Progenitor cell of endocrine pancreas (in vitro differentiated cells): Measurements from ENCODE around the gene RCAN1. TPM values are rescaled to one million over a fixed set of nuclear protein-coding genes. Genes with fewer than 3 reads are reported as not detected.

ENCODE experiments used
- DNase-seq: peaks from one replicate; pipeline ENCODE4 v3.0.0; 2021; ENCODE audit warnings: low spot score; ENCODE audit not compliant: unreplicated experiment
- H3K27ac Mint-ChIP-seq: 2 replicates; pipeline ENCODE4 v1.8.0; 2021; ENCODE audit warnings: mild to moderate bottlenecking, moderate library complexity, mixed read lengths
- H3K27me3 Mint-ChIP-seq: 2 replicates; pipeline ENCODE4 v1.8.0; 2021; ENCODE audit warnings: mixed read lengths
- H3K36me3 Mint-ChIP-seq: 2 replicates; pipeline ENCODE4 v1.8.0; 2022; ENCODE audit warnings: mixed read lengths; ENCODE audit not compliant: insufficient read depth
- H3K4me1 Mint-ChIP-seq: 2 replicates; pipeline ENCODE4 v1.8.0; 2021; ENCODE audit warnings: low read depth, mixed read lengths
- H3K4me3 Mint-ChIP-seq: 2 replicates; pipeline ENCODE4 v1.8.0; 2021; ENCODE audit warnings: low read depth, mild to moderate bottlenecking, moderate library complexity, mixed read lengths
- H3K9me3 Mint-ChIP-seq: 2 replicates; pipeline ENCODE4 v1.8.0; 2021; ENCODE audit warnings: low read depth, mixed read lengths
- total RNA-seq: library from RNA; stranded (reverse); gene quantifications from 2 replicates; pipeline ENCODE4 v1.2.1, GENCODE V29; 2021
- TF ChIP-seq, protein P1 (sequence below): fragments of 200-600 bp; sonication (generic); IDR thresholded peaks from one replicate; pipeline ENCODE4 v1.5.0; 2021; ENCODE audit warnings: antibody characterized with exemption, mild to moderate bottlenecking; ENCODE audit not compliant: unreplicated experiment

RCAN1 gene
- total RNA-seq, 1 donor from 2014 or later = 11.6 TPM

DNA sequence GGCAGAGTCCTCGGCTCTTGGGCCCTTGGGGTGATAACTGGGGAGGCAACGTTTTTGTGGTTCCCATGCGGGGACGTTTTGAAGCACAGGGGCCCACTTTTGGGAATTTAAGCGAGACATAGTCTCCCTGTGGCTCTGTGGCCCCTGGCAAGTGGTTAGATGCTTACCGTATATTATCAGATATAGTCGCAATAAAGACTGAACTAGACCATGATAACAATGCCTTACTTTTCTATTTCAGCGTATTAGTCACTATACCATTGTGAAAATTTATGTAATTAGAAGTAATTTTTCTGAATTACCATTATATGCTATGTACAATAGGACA, 538 bp upstream of the RCAN1 start:
- TF ChIP-seq, protein P1, sequence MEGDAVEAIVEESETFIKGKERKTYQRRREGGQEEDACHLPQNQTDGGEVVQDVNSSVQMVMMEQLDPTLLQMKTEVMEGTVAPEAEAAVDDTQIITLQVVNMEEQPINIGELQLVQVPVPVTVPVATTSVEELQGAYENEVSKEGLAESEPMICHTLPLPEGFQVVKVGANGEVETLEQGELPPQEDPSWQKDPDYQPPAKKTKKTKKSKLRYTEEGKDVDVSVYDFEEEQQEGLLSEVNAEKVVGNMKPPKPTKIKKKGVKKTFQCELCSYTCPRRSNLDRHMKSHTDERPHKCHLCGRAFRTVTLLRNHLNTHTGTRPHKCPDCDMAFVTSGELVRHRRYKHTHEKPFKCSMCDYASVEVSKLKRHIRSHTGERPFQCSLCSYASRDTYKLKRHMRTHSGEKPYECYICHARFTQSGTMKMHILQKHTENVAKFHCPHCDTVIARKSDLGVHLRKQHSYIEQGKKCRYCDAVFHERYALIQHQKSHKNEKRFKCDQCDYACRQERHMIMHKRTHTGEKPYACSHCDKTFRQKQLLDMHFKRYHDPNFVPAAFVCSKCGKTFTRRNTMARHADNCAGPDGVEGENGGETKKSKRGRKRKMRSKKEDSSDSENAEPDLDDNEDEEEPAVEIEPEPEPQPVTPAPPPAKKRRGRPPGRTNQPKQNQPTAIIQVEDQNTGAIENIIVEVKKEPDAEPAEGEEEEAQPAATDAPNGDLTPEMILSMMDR = no peak
- DNase-seq = no peak
- no peaks in the 10 kb centered on the region for H3K36me3 Mint-ChIP-seq
- H3K4me1 Mint-ChIP-seq = peaks cover 10% of the 10 kb centered on the region
- H3K27ac Mint-ChIP-seq = peak overlapping the region; percentile 71
- H3K27me3 Mint-ChIP-seq = peaks cover 38% of the 10 kb centered on the region
- no peaks in the 10 kb centered on the region for H3K9me3 Mint-ChIP-seq
- H3K4me3 Mint-ChIP-seq = peak overlapping the region; percentile 75

DNA sequence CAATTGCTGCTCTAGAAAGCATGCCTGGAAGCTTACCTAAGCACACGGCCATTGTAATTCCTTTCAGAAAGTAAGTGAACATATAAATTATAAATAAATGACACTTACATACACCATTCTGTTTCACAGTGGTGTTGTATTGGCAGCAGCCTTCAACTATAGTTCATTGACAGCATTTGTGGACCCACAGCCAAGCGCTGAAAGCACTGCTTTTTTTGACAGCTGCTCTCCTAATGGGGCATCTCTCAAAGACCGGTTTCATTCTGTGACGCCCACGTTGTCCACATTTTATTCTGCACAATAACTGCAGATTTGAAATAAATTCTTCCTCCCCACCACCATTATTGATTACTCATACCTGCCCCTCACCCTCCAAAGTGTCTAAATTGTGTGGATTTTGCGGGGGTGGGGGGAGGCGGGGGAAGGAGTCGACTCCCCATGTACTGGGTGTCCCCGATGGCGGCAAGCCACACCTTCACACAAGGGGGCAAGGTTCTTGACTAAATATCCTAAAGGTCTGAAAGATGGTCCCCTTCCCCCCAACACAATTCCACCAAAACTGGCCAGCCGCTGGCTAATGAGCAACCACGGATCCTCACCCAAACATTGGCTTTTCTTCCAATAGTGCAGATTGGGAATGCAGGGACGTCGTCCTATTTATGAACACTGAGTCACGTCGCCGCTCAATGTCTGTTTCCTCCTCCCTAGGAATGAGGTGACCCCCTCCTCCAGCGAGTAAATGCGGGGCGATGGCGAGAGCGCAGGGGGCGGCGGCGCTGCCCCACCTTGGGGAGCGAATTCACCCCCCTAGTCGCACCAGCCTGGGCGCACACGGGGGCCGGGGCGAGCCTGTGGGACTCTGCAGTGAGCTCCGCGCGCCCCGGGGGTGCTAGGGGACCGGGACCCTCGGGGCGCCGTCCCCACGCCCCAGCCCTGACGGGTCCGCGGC, 960 bp downstream of the RCAN1 start:
- Mint-ChIP-seq H3K9me3 (no peaks in the 10 kb centered on the region), H3K4me1 (peaks cover 10% of the 10 kb centered on the region), H3K27ac (peak overlapping the region; percentile 85), H3K27me3 (peaks cover 38% of the 10 kb centered on the region), H3K4me3 (peak overlapping the region; percentile 79), H3K36me3 (no peaks in the 10 kb centered on the region)
- no peak for DNase-seq
- TF ChIP-seq, protein P1 = no peak

DNA sequence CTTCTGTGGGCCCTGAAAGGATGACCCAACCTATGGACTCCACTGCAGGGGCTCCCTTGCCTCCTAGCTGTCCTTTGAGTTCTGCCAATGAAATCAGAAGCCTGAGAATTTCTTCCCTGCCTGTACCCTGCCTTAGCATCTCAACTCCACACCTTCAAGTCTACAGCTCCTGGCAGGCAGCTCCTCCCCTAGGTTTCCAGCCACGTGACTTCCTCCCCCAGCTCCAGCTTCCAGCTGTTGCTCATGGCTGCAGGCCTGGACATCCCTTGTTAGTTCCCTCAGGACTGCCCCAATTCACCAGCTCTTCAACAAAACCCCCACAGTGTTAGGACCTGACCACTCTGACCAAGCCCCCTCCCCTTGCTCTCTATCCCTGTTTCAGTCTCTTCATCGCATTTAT, 2.4 kb downstream of the RCAN1 start:
- H3K9me3 Mint-ChIP-seq = no peaks in the 10 kb centered on the region
- H3K27me3 Mint-ChIP-seq = peaks cover 33% of the 10 kb centered on the region
- no peak for DNase-seq
- H3K36me3 Mint-ChIP-seq = no peaks in the 10 kb centered on the region
- no peak overlapping the region for H3K27ac Mint-ChIP-seq
- no peak overlapping the region for H3K4me3 Mint-ChIP-seq
- peaks cover 10% of the 10 kb centered on the region for H3K4me1 Mint-ChIP-seq
- TF ChIP-seq, protein P1 = no peak

DNA sequence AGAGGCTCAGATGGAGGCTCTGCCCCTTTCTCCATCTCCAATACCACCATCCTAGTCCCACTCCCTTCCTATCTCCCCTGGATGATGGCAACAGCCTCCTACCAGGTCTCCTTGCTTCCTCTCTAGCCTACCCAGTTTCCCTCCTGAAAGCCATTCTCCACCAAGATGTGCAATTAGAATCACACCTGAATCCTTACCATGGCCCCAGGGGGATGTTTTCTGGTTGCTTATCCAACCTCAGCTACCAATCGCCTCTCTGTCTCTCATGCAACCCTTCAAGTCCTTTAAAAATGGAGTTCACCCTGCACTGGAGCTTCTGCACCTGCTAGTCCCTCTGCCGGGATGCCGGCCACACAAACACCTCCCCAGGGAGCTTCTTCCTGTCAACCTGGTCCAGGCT, 2.9 kb downstream of the RCAN1 start:
- TF ChIP-seq, protein P1 = no peak
- H3K4me3 Mint-ChIP-seq = no peak overlapping the region
- no peak for DNase-seq
- no peak overlapping the region for H3K27ac Mint-ChIP-seq
- H3K4me1 Mint-ChIP-seq = peaks cover 10% of the 10 kb centered on the region
- H3K27me3 Mint-ChIP-seq = peaks cover 29% of the 10 kb centered on the region
- no peaks in the 10 kb centered on the region for H3K36me3 Mint-ChIP-seq
- H3K9me3 Mint-ChIP-seq = no peaks in the 10 kb centered on the region

DNA sequence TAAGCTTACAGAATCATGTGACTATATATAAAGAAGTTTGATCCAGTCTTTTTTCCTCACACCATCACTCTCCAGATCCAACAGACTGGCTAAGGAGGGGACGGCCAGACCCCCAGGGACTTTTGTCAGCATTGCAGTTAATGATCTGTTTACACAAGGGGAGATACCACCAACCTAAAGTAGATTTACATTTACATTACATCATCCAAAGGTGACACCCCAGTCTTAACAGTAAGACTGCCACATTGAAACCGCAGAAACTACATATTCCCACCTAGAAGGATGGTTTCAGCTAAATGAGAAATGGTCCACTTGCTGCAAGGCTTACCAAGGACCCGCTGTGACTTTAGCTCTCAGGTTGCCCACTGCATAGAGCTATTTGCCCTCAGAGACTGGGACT, 3.4 kb downstream of the RCAN1 start:
- no peak overlapping the region for H3K27ac Mint-ChIP-seq
- no peaks in the 10 kb centered on the region for H3K9me3 Mint-ChIP-seq
- TF ChIP-seq, protein P1 = no peak
- no peak overlapping the region for H3K4me3 Mint-ChIP-seq
- no peak for DNase-seq
- no peaks in the 10 kb centered on the region for H3K36me3 Mint-ChIP-seq
- peaks cover 28% of the 10 kb centered on the region for H3K27me3 Mint-ChIP-seq
- H3K4me1 Mint-ChIP-seq = peaks cover 10% of the 10 kb centered on the region
